DMS 273 (cell line): ENCODE measurements around the gene MAP7D3.
"Not testable (repeated sequence)": the region's sequence is repeated elsewhere in the genome, so short reads cannot be mapped to it uniquely, and the experiment has no call there.

Source experiments
- DNase-seq: peaks from one replicate; lab custom pipeline; 2025; ENCODE audit not compliant: unreplicated experiment; lab: John Stamatoyannopoulos, UW

MAP7D3 gene

GRCh38 chrX:136251041-136251991 lies at the start of gene MAP7D3:
TSS of gene MAP7D3 (minus strand) at chrX:136251400. CDS start at chrX:136251358, 42 bp downstream.
- DNase-seq = peak; percentile 84

- not testable (repeated sequence) for DNase-seq
Measured at GRCh38 chrX:136300721-136301120, 49.5 kb upstream of the MAP7D3 start, which contains the start of gene ADGRG4. TSS of gene ADGRG4 (plus strand) at chrX:136300963. CDS start at chrX:136308778, 7,815 bp downstream.

- no peak for DNase-seq
Measured at GRCh38 chrX:136295380-136295779, 44.2 kb upstream of the MAP7D3 start.

GRCh38 chrX:136292656-136293055 lies 41.5 kb upstream of the MAP7D3 start:
- DNase-seq = no peak

- DNase-seq = peak; percentile 18
Measured at GRCh38 chrX:136291824-136292223, 40.6 kb upstream of the MAP7D3 start.

GRCh38 chrX:136286375-136286774 lies 35.2 kb upstream of the MAP7D3 start:
- not testable (repeated sequence) for DNase-seq

- no peak for DNase-seq
Measured at GRCh38 chrX:136275553-136275952, 24.4 kb upstream of the MAP7D3 start.

GRCh38 chrX:136273986-136274385 lies 22.8 kb upstream of the MAP7D3 start:
- DNase-seq = peak; percentile 43

GRCh38 chrX:136272325-136272724 lies 21.1 kb upstream of the MAP7D3 start:
- DNase-seq = peak; percentile 25

- no peak for DNase-seq
Measured at GRCh38 chrX:136271300-136271699, 20.1 kb upstream of the MAP7D3 start.

- no peak for DNase-seq
Measured at GRCh38 chrX:136269921-136270320, 18.7 kb upstream of the MAP7D3 start.

- DNase-seq = peak; percentile 79
Measured at GRCh38 chrX:136268051-136269048, 17.1 kb upstream of the MAP7D3 start.

GRCh38 chrX:136266828-136267227 lies 15.6 kb upstream of the MAP7D3 start:
- no peak for DNase-seq

- no peak for DNase-seq
Measured at GRCh38 chrX:136262812-136263315, 11.7 kb upstream of the MAP7D3 start.

GRCh38 chrX:136262243-136262642 lies 11.0 kb upstream of the MAP7D3 start:
- DNase-seq = no peak

- no peak for DNase-seq
Measured at GRCh38 chrX:136261321-136261720, 10.1 kb upstream of the MAP7D3 start.

GRCh38 chrX:136260776-136261175 lies 9.6 kb upstream of the MAP7D3 start:
- DNase-seq = peak; percentile 54

- DNase-seq = no peak
Measured at GRCh38 chrX:136259543-136259942, 8.3 kb upstream of the MAP7D3 start.

GRCh38 chrX:136258951-136259350 lies 7.8 kb upstream of the MAP7D3 start:
- DNase-seq = no peak

GRCh38 chrX:136256026-136256425 lies 4.8 kb upstream of the MAP7D3 start:
- no peak for DNase-seq

GRCh38 chrX:136255541-136255940 lies 4.3 kb upstream of the MAP7D3 start:
- no peak for DNase-seq
